ENCODE data around the gene PRPSAP2.

The PRPSAP2 gene

DNA sequence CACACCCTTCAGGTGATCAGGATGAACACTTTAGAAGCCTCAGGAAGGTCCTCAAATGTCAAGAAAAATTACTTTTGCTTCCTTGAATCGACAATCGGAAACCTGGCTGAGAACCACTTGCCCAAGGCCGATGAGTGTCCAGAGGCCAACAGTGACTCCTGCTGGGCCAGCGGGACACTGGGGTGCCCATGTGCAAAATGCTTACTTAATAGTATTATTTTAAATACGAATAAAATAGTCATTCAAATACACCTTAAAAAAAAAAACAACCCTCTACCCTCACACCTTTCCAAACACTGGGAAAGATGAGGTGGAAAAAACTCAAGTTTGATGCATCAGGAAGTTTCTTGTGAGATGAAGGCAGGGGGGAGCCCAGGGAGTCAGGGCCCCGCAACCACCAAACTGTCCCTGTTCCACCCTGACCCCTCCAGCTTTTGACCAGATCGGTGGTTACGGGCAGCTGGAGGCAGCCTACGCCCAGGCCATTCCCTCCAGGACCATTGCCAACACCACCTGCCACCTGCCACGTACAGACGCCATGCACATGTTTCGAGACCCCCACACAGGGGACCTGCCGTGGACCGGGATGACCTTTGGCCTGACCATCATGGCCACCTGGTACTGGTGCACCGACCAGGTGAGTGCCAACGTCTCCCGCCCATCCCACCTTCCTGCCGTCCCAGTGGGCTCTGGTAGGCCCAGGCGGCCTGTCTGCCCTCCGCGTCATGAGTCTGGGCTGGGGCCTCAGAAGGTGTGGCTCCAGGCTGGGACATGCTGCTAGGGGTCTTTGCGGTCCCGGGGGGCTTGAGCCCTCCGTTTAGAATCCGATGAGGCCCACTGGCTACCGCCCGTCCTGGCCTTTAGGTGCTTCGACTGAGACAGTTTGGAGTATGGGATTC lies 112.9 kb downstream of the PRPSAP2 start:
- Histone ChIP-seq H3K9ac (ENCODE audit: low read length) (no peak overlapping the region), H3K79me2 (ENCODE audit: low read length) (no peaks in the 10 kb centered on the region), H3K27ac (ENCODE audit: low read length) (no peak overlapping the region), H2AFZ (ENCODE audit: low read depth, low read length) (no peak overlapping the region), H3K4me2 (ENCODE audit: low read length) (no peak overlapping the region), H3K27me3 (ENCODE audit: low read depth, low read length) (no peaks in the 10 kb centered on the region), H3K9me3 (ENCODE audit: insufficient read depth, low read length) (no peaks in the 10 kb centered on the region), H3K4me1 (ENCODE audit: low read length) (no peaks in the 10 kb centered on the region), H4K20me1 (ENCODE audit: insufficient read depth, low read length) (no peaks in the 10 kb centered on the region), H3K36me3 (replicated peaks; ENCODE audit: low read depth, low read length) (no peaks in the 10 kb centered on the region), H3K4me3 (ENCODE audit: low read length) (no peak overlapping the region)
- TF ChIP-seq, protein P1, sequence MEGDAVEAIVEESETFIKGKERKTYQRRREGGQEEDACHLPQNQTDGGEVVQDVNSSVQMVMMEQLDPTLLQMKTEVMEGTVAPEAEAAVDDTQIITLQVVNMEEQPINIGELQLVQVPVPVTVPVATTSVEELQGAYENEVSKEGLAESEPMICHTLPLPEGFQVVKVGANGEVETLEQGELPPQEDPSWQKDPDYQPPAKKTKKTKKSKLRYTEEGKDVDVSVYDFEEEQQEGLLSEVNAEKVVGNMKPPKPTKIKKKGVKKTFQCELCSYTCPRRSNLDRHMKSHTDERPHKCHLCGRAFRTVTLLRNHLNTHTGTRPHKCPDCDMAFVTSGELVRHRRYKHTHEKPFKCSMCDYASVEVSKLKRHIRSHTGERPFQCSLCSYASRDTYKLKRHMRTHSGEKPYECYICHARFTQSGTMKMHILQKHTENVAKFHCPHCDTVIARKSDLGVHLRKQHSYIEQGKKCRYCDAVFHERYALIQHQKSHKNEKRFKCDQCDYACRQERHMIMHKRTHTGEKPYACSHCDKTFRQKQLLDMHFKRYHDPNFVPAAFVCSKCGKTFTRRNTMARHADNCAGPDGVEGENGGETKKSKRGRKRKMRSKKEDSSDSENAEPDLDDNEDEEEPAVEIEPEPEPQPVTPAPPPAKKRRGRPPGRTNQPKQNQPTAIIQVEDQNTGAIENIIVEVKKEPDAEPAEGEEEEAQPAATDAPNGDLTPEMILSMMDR (IDR thresholded peaks at IDR 0.05; ENCODE audit: low read depth, low read length): no peak
- TF ChIP-seq EZH2phosphoT487 (IDR thresholded peaks at IDR 0.05; ENCODE audit: low read depth): no peak

DNA sequence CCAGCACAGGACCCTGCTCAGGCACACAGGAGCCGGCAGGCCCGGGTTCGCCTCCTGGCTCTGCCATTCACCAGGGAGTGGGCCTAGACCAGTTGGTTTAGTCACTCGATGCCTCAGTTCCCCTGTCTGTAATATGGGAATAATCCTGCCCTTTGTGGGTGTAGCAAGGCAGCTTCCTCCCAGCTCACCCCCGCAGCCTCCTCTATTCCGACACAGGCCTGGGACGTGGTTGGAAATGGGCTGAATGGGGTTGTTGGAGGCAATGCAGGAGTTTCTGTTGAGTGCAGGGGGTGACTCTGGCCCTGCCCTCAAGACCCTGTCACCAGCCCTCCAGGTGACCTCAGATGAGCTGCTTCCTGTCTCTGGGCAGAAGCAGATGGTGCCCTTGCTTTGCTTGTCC lies 113.9 kb downstream of the PRPSAP2 start:
- Histone ChIP-seq H3K36me3 (replicated peaks; ENCODE audit: low read depth, low read length) (no peaks in the 10 kb centered on the region), H3K27ac (ENCODE audit: low read length) (no peak overlapping the region), H4K20me1 (ENCODE audit: insufficient read depth, low read length) (no peaks in the 10 kb centered on the region), H3K4me2 (ENCODE audit: low read length) (no peak overlapping the region), H3K4me1 (ENCODE audit: low read length) (no peaks in the 10 kb centered on the region), H3K9ac (ENCODE audit: low read length) (no peak overlapping the region), H3K4me3 (ENCODE audit: low read length) (no peak overlapping the region), H3K79me2 (ENCODE audit: low read length) (no peaks in the 10 kb centered on the region), H2AFZ (ENCODE audit: low read depth, low read length) (no peak overlapping the region), H3K9me3 (ENCODE audit: insufficient read depth, low read length) (no peaks in the 10 kb centered on the region), H3K27me3 (ENCODE audit: low read depth, low read length) (no peaks in the 10 kb centered on the region)
- TF ChIP-seq EZH2phosphoT487 (IDR thresholded peaks at IDR 0.05; ENCODE audit: low read depth): no peak
- TF ChIP-seq, protein P1 (IDR thresholded peaks at IDR 0.05; ENCODE audit: low read depth, low read length): no peak

DNA sequence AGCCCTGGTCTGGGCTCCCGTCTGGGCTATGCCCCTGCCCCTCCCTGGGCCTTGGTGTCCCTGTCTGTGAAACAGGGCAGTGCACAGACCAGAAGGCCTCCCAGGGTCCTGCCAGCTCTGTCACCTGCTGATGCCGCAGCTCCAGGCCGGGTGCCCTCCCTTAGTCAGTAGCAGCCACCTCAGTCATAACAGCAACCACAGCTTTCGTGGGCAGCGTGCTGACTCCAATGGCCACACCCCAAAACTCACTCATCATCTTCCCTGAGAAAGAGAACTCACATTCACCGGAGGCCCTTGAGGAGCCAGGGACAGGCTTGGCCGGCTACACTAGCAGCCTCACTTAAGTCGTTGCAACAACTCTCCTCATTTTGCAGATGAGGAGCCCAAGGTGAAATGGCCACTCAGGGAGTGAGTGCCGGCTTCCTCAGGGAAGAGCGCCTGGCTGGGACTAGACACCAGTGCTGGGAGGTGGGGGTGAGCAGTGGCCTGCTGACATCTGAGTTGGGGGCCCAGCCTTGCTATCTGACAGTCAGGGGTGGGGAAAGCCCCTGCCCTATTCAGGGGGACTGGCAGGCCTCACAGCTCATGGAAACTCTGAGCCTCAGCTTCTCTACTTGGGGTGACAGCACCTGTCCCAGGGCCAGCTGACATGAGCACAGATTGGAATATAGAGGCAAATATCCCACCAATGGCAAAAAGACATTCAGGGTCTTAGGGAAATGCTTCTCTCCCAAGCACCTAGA lies 116.6 kb downstream of the PRPSAP2 start:
- Histone ChIP-seq H2AFZ (ENCODE audit: low read depth, low read length) (no peak overlapping the region), H3K4me3 (ENCODE audit: low read length) (no peak overlapping the region), H3K79me2 (ENCODE audit: low read length) (no peaks in the 10 kb centered on the region), H4K20me1 (ENCODE audit: insufficient read depth, low read length) (no peaks in the 10 kb centered on the region), H3K36me3 (replicated peaks; ENCODE audit: low read depth, low read length) (no peaks in the 10 kb centered on the region), H3K9me3 (ENCODE audit: insufficient read depth, low read length) (no peaks in the 10 kb centered on the region), H3K4me1 (ENCODE audit: low read length) (no peaks in the 10 kb centered on the region), H3K4me2 (ENCODE audit: low read length) (no peak overlapping the region), H3K27ac (ENCODE audit: low read length) (no peak overlapping the region), H3K27me3 (ENCODE audit: low read depth, low read length) (no peaks in the 10 kb centered on the region), H3K9ac (ENCODE audit: low read length) (no peak overlapping the region)
- TF ChIP-seq, protein P1 (IDR thresholded peaks at IDR 0.05; ENCODE audit: low read depth, low read length): no peak
- no peak for TF ChIP-seq EZH2phosphoT487 (IDR thresholded peaks at IDR 0.05; ENCODE audit: low read depth)

DNA sequence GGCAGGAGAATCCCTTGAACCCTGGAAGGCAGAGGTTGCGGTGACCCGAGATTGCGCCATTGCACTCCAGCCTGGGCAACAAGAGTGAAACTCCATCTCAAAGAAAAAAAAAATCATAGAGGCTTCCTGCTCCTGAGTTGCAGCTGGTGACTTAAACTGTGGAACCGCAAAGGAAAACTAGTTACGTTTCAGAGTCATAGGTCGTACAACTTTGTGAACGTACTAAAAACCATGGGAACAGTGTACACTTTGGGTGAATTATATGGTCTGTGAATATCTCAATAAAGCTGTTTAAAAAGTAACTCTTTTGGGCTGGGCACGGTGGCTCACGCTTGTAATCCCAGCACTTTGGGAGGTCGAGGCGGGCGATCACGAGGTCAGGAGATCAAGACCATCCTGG lies 117.7 kb downstream of the PRPSAP2 start:
- H3K27me3 ChIP-seq (ENCODE audit: low read depth, low read length): no peaks in the 10 kb centered on the region
- no peak for TF ChIP-seq EZH2phosphoT487 (IDR thresholded peaks at IDR 0.05; ENCODE audit: low read depth)
- TF ChIP-seq, protein P1 (IDR thresholded peaks at IDR 0.05; ENCODE audit: low read depth, low read length): no peak
- H3K36me3 ChIP-seq (replicated peaks; ENCODE audit: low read depth, low read length): no peaks in the 10 kb centered on the region
- H3K4me2 ChIP-seq (ENCODE audit: low read length): no peak overlapping the region
- no peaks in the 10 kb centered on the region for H3K79me2 ChIP-seq (ENCODE audit: low read length)
- H3K4me3 ChIP-seq (ENCODE audit: low read length): no peak overlapping the region
- no peaks in the 10 kb centered on the region for H3K9me3 ChIP-seq (ENCODE audit: insufficient read depth, low read length)
- H2AFZ ChIP-seq (ENCODE audit: low read depth, low read length): no peak overlapping the region
- H3K9ac ChIP-seq (ENCODE audit: low read length): no peak overlapping the region
- no peak overlapping the region for H3K27ac ChIP-seq (ENCODE audit: low read length)
- H3K4me1 ChIP-seq (ENCODE audit: low read length): no peaks in the 10 kb centered on the region
- H4K20me1 ChIP-seq (ENCODE audit: insufficient read depth, low read length): no peaks in the 10 kb centered on the region

Measured in OCI-LY3 (cell line).